ENCODE measurements around the gene PIAS4.

GRCh38 chr19:4063369-4064148, 56.0 kb downstream of the PIAS4 start:
- TF ChIP-seq CTCF (IDR thresholded peaks at IDR 0.05; ENCODE audit: extremely low read depth in 1 of 2, insufficient read depth in 1 of 2, low read depth in 1 of 2, low read length in 2 of 2) (no peak), POLR2AphosphoS5 (IDR thresholded peaks at IDR 0.05; ENCODE audit: insufficient read depth, low read depth, low read length) (no peak), JUN (IDR thresholded peaks at IDR 0.05; ENCODE audit: borderline replicate concordance, insufficient read depth, insufficient read length, low read depth) (no peak), EZH2 (IDR thresholded peaks at IDR 0.05; ENCODE audit: borderline replicate concordance, low read depth, low read length, severe bottlenecking) (no peak), POLR2A (IDR thresholded peaks at IDR 0.05; ENCODE audit: low read depth, low read length) (no peak)
